Coronary artery (tissue), 2 donors: ENCODE data around the gene CAV3.

Source experiments
- DNase-seq: peaks from one replicate; pipeline ENCODE4 v3.0.0-alpha.2; 2017; ENCODE audit warnings: low spot score
- H3K27ac ChIP-seq, 2 donors: fragments of 200-600 bp; sonication (generic); one replicate each; pipeline ENCODE4 v1.5.1; 2016 to 2019
- H3K4me3 ChIP-seq: fragments of 200-600 bp; sonication (generic); 2 replicates; pipeline ENCODE4 v1.5.1; 2016; ENCODE audit warnings: mild to moderate bottlenecking, moderate library complexity
- CTCF ChIP-seq: fragments of 200-600 bp; sonication (generic); IDR thresholded peaks from one replicate; pipeline ENCODE4 v1.5.1; 2019; ENCODE audit warnings: antibody characterized with exemption

Gene CAV3

DNA sequence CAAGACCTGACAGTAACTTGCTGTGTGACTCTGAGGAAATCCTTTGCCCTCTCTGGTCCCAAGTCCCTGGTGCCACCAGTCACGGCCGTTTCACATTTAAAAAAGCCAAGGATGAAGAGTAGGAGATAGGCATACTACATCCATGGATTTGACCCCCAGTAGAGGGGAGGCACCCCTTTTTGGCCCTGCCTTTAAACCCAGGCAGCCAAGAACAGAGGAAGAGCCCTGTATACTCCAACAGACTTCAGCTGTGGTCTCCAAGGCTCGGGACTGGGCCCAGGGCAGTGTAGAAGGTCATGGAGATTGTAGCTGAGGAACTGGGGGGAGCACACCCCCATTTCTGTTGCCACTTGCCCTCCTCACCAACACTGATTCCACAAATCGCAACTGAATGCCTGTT is 3.7 kb downstream of the CAV3 start:
- no peak overlapping the region for H3K27ac ChIP-seq
- no peak for DNase-seq
- no peak overlapping the region for H3K4me3 ChIP-seq
- no peak for TF ChIP-seq CTCF

- Histone ChIP-seq H3K4me3 (no peak overlapping the region), H3K27ac (no peak overlapping the region)
- no peak for DNase-seq
- no peak for TF ChIP-seq CTCF
Measured at GRCh38 chr3:8737823-8738222, 4.2 kb downstream of the CAV3 start.

GRCh38 chr3:8738639-8739038 is 5.0 kb downstream of the CAV3 start:
- TF ChIP-seq CTCF, result no peak
- H3K4me3 ChIP-seq, result no peak overlapping the region
- H3K27ac ChIP-seq, result no peak overlapping the region

GRCh38 chr3:8739757-8740504 is 6.3 kb downstream of the CAV3 start:
- no peak for TF ChIP-seq CTCF
- Histone ChIP-seq H3K4me3 (no peak overlapping the region), H3K27ac (no peak overlapping the region)
- no peak for DNase-seq

More at GRCh38 chr3:8738639-8739038, 5.0 kb downstream of the CAV3 start:
- DNase-seq, result no peak

DNA sequence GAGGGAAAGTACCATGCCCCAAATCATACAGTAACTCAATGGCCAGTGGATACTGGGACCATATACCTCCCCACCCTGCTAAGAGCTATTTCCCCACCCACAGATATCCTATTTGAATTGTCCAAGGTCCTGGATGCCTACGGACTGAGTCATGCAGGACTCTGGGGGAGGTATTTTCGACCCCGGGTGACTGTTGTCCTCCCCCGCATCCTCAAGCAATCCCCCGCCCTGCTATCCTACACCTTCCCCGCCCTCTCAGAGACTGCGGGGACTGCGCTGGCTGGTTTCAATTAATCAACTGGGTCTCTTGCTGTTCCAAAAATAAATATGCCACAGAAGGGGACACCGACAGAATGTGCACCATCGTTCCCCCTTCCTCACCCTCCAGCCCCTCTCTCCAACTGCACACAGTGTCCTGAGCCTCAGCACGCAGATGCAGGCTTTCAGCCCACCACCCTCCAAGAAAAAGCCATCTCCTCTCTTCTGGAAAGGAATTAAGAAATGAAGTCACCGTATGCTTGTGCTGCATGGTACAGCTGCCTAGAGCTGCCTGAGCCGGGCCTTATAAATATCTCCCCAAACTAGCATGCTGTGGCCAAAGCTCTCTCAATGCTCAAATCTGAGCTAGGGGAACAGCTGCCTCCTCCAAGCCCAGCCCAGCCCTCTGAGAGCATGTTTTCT is 8.1 kb downstream of the CAV3 start:
- no peak for DNase-seq
- no peak overlapping the region for H3K27ac ChIP-seq
- H3K4me3 ChIP-seq, result peak overlapping the region; percentile 38
- no peak for TF ChIP-seq CTCF

- Histone ChIP-seq H3K4me3 (no peak overlapping the region), H3K27ac (no peak overlapping the region)
- no peak for DNase-seq
- TF ChIP-seq CTCF, result no peak
Measured at GRCh38 chr3:8743021-8743601, 9.5 kb downstream of the CAV3 start.

DNA sequence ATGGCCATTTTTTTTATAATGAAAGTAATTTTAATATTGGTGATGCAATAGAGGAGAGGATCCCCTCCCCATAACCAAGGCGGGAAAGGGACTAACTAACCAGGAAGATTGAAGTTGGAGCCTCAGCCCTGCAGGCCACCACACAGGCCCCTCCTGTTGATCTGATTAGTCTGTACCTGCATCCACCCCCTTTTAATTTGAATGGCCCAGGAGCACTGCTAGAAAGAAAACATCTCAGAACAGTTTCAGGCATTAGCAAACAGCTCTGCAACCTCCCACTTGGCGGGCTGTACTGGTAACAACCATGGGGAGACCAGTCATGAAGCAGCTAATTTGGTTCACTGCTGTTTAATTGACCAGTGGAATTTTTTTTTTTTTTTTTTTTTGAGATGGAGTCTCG is 10.3 kb downstream of the CAV3 start:
- no peak for TF ChIP-seq CTCF
- H3K4me3 ChIP-seq, result no peak overlapping the region

More for the DNA sequence above, 10.3 kb downstream of the CAV3 start:
- H3K27ac ChIP-seq, result no peak overlapping the region
- no peak for DNase-seq
